Loucy (cell line): Measurements from ENCODE around the gene HPD.

Source experiments
- EZH2phosphoT487 ChIP-seq: fragments of 200-600 bp; IDR thresholded peaks from 2 replicates; pipeline ENCODE4 v1.6.1; 2018; ENCODE audit warnings: antibody characterized with exemption, mild to moderate bottlenecking, moderate library complexity, borderline replicate concordance
- TF ChIP-seq, protein P1 (sequence below): fragments of 200-600 bp; sonication (generic); conservative IDR thresholded peaks from 2 replicates; pipeline ENCODE4 v1.5.1; 2014; ENCODE audit warnings: mild to moderate bottlenecking, antibody characterized with exemption, low read length

DNA sequence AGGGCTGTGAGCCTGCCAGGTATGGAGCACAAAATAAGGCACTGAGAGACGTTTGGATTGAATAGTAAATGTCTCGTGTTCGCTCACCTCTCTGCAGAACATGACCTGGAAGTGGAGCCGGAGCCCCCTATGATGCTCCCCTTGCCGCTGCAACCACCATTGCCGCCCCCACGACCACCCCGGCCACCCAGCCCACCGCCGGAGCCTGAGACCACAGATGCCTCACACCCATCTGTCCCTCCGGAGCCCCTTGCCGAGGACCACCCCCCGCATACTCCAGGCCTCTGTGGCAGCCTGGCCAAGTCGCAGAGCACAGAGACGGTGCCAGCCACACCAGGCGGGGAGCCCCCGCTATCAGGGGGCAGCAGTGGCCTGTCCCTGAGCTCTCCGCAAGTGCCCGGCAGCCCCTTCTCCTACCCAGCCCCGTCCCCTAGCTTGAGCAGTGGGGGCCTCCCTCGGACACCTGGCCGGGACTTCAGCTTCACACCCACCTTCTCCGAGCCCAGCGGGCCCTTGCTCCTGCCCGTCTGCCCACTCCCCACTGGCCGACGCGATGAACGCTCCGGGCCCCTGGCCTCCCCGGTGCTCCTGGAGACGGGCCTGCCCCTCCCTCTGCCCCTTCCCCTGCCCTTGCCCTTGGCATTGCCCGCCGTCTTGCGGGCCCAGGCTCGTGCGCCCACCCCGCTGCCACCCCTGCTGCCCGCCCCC is 36.1 kb downstream of the HPD start:
- TF ChIP-seq, protein P1, sequence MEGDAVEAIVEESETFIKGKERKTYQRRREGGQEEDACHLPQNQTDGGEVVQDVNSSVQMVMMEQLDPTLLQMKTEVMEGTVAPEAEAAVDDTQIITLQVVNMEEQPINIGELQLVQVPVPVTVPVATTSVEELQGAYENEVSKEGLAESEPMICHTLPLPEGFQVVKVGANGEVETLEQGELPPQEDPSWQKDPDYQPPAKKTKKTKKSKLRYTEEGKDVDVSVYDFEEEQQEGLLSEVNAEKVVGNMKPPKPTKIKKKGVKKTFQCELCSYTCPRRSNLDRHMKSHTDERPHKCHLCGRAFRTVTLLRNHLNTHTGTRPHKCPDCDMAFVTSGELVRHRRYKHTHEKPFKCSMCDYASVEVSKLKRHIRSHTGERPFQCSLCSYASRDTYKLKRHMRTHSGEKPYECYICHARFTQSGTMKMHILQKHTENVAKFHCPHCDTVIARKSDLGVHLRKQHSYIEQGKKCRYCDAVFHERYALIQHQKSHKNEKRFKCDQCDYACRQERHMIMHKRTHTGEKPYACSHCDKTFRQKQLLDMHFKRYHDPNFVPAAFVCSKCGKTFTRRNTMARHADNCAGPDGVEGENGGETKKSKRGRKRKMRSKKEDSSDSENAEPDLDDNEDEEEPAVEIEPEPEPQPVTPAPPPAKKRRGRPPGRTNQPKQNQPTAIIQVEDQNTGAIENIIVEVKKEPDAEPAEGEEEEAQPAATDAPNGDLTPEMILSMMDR = no peak
- no peak for TF ChIP-seq EZH2phosphoT487
